ENCODE results near the gene ZBTB20.

ZBTB20 gene

GRCh38 chr3:114506591-114507300 is 640.3 kb downstream of the ZBTB20 start:
- DNase-seq: no peak

GRCh38 chr3:114504941-114505628 is 642.0 kb downstream of the ZBTB20 start:
- DNase-seq: no peak

- no peak for DNase-seq
These were observed 644.9 kb downstream of the ZBTB20 start for GRCh38 chr3:114502204-114502603.

DNA sequence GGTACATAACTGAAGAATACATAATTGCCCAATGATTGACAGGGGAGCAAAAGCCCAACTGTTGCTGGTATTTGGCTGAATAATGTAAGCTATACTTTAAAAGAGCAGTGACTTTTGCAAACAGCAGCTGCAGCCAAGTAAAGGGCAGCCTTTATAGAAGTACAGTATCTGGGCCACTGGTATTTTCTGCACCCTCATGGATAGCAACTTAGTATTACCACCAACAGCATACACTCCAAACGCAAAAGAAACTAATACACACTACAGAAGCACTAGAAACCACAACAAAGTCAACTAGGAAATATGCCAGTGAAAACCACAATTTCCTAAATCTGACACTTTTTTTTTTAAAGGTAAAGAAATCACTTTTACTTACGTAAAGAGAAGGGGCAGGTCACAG is 647.1 kb downstream of the ZBTB20 start:
- no peak for DNase-seq

DNA sequence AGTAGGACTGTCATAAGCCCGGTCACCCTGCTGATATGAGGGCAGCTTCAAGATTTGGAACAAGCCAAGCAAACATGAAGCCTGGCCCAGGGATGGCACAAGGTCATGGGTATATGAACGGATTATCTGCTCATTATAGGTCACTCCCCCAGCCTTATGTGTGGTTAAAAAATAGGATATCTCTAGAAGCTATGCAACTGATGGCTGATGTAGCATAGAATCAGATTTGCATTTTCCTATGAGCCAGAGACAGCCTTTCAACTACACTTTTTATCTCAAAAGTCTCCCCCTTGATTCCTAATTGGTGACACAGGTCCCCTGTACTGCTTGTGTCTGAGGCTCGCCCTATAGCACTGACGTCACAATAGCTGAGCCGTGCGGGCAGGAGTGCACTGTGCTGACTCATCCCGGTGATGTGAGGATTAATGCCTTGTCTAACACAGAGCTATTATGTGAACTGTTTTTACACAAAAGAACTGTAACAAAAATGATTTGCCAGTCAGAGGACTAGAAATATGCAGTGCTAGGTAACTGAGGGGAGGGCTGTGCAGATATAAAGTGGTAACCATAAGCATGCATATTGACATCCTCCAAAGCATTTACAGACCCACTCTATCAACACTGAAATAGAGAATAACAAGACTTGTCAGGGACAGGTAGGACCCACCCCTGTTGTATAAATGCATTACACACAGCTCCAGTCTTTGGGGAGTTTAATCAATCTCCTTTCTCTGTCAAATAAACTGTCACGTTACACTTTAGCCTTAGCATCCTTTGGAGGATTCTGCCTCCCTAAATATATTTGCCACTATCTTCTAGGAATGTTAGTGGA is 648.3 kb downstream of the ZBTB20 start:
- no peak for DNase-seq

- peak in 1 of 2 donors; percentile 26 for DNase-seq
These were observed 650.2 kb downstream of the ZBTB20 start for GRCh38 chr3:114496874-114497273.

- DNase-seq: no peak
These were observed 650.6 kb downstream of the ZBTB20 start for GRCh38 chr3:114496466-114496865.

DNA sequence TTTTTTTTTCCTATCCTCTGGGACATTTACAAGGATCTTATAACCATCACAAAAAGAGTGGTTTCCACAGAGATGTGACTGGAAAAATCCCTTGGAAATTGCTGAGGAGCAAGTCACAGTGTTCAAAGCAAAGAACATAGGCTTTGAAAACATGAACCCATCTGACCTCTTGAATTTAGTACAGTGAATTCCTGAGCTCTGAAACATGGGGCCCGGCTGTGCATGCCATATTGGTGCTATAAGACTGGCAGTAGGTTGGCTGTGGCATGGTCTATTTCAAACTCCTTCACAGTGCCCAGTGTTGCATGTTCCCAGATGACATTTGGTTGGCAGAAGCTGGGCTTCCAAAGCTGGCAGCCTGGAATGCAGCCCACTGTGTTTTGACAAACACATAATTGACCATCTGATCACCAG is 651.1 kb downstream of the ZBTB20 start:
- DNase-seq: no peak

GRCh38 chr3:114494498-114494897 is 652.6 kb downstream of the ZBTB20 start:
- DNase-seq: no peak

GRCh38 chr3:114490829-114491228 is 656.3 kb downstream of the ZBTB20 start:
- no peak for DNase-seq

DNA sequence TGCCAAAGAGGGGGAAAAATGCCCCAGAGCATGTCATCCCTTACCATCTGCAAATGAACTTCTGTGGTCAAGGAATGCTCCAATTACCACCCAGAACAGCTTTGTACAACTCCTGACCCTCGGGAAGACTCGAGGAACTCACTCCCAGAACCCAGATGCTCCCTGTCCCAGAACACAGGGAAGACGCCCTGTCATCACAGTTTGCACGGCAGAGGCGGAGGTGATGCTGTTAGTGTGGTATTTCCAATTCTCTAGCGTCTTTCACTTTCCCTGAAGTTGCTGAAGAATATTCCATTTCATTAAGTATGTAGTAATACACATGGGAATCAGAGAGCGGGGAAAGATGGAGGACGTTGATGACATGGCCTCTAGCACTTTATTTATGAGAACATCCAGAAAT is 659.6 kb downstream of the ZBTB20 start:
- no peak for DNase-seq

DNA sequence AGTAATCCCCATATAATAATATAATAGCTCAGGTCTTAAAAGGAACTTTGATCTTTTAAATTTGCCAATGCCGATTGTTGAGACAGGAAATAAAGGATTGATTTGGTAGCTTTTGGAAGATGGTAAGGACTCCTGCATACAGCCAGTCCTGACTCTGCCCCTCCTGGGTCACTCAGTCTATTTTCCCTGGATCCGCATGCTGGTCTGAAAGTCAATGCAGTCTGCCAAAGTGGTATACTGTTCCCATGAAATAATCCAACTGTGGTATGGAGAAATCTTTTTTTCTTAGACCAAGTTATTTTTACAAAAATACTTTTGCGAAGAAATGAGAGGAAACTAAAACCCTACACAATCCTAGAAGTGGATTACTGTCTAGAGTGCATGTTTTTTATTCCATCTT is 662.2 kb downstream of the ZBTB20 start:
- no peak for DNase-seq

DNA sequence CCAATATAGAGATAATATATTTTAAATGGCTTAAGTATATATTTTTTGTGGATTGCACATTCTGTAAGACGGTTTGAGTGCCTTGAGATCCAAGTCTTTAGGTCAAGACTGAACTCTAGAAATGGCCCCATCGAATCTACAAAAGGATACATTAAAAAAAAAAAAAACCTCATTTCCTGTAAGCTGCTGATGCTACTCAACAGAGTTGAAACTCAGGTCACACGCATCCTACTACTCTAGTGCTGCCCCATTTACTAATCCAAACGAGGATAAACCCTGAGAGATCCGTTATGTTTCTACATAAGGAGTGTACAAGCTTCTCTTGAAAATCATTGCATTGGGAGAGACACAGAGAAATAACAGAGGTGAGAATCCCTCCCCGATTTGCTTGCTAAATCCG is 666.0 kb downstream of the ZBTB20 start:
- DNase-seq: no peak

DNA sequence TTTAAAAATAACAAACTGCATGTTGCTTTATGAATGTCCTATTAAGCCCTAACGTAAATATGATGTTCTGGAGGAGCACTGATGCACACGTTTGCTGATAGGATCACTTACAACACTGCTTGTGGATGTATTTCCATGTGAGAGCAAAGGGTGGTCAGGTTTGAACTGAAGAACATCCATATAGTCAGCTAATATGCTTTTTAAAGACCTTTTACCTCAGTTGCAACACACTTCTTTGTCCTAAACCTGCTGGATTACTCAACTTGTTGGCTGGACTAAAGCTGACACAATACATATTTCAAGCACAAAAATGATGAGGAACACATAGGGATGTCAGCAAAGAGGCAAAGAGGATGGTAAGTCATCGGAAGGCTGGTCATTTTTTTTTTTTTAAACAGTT is 666.6 kb downstream of the ZBTB20 start:
- DNase-seq: no peak

DNA sequence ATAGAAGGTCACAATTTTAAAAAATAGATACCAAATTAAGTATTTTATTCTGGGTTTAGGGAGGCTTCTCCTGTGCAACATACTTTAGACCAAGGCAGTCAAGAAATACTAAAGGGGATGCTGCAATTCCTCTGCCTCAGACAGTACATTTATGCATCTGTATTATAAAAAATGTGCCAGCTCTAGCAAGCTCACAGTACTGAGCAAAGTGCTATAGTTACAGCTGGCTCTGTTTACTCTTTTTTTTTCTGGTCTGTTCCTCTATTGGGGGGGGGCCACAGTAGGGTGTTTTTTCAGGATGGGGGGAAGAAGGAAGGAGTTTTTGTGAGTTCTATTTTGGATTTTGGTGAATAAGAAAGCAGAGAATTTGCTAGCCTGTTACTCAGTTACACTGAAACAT is 668.3 kb downstream of the ZBTB20 start:
- DNase-seq: no peak

- no peak for DNase-seq
These were observed 670.6 kb downstream of the ZBTB20 start for GRCh38 chr3:114476511-114476910.

DNA sequence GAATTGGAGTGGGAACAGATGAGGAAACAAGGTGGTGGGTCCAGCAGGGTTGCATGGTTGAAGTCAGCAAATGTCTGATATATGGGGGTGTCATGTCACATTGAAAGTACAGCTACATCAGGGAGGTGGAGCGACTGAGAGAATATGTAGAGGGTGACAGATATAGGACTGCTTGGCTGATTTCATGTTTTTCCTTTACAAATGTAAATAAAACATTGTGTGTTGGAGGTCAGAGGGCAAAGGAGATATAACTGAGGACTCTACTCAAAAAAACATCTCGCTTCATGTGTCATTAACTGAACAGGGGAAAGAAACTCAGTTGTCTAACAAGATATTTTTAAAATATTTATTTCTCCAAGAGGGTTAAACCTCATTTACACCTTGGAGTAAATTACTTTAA is 675.6 kb downstream of the ZBTB20 start:
- DNase-seq: no peak

DNA sequence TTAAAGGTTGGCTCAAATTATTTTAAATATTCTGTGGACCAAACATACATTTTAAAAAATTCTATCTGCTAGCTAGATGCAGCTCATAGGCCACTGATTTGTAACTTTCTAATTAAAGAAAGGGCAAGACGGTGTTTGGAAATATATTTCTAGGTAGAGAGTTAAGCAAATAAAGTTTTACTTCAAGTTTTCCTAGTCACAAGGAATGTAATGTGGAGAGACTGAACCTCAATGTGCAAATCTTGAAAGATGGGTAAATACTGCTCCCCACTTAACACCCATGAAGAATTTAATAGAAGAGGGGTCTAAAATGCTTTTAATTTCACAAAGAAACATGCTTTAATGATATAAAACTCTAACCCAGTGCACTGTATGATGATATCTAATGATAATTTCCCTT is 678.0 kb downstream of the ZBTB20 start:
- DNase-seq: no peak

DNA sequence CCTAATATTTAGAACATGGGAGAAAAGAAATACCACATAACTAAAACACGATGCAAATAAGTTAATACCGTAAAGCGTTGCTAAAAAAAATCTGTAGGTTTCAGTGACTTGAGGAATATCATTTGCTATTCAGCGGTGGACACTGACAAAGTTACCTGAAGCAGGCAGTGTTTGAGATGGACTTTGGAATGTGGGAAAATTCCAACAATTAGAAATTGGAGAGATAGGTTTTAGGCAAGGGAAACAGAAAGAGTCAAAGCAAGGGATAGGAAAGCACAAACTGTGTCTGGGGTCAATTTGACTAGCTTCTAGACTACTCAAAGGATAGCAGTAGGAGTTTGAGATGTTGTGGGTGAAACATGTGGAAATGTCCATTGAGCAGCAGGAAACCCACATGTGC is 680.3 kb downstream of the ZBTB20 start:
- DNase-seq: no peak

- no peak for DNase-seq
These were observed 680.8 kb downstream of the ZBTB20 start for GRCh38 chr3:114466251-114466650.

DNA sequence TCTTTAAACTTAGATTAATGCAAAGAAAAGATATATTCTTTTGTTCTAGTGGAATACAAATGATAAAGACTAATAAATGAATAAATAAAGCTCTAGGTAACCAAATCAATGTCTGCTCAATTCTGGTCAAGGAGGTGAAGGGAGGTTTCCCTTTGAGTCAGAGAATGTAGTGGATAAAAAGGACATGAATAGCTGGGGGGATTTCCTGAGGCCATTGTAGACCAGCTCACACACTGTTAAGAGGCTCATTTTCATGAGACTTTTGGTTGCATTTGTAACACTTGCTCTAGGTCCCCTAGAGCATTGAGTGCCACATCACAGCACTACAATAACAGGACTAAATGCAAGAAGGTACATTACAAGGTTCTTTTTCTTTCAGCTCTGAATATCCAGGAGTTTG is 682.5 kb downstream of the ZBTB20 start:
- no peak for DNase-seq

DNA sequence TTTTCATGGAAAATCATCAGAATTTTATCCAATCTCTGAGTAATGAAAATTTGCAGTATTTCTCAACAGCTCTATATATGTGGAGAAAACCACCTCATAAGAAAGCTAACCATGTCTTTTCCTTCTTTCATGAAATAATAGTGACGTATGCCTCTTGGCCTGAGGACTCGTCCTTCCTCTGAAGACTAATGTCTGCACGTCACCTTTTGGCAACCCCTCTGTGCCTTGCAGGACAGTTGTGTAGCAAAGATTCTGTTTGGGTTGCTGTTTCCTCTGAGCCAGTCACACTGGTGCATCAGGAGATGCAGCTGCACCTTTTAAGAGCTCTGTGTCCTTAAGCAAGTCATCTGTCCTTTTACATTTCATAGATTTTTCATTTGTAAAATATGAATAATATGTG is 684.3 kb downstream of the ZBTB20 start:
- no peak for DNase-seq

DNA sequence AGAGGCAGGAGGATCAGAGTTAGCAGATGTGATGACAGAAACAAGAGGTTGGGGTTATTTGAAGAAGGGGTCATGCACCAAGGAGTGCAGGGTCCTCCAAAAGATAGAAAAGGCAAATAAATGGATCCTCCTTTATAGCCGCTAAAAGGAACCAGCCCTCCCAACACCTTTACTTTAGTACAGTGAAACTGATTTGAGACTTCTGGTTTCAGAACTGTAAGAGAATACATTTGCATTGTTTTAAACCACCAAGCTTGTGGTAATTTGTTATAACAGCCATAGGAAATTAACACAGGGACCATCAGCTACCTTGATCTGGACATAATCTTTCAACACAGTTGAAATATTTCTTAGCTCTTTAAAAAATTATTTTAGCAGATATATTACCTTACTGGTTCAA is 686.6 kb downstream of the ZBTB20 start:
- no peak for DNase-seq

- no peak for DNase-seq
These were observed 690.3 kb downstream of the ZBTB20 start for GRCh38 chr3:114456742-114457141.
